Neural cell (in vitro differentiated cells): Measurements from ENCODE around the gene MRPL28. TPM values are rescaled to one million over a fixed set of nuclear protein-coding genes. Genes with fewer than 3 reads are reported as not detected.

Experiments used
- H2AFZ ChIP-seq: fragments of 200-600, 300-800 bp; sonication (generic), shearing (Covaris generic); 2 replicates; pipeline ENCODE4 v1.6.0; 2014; ENCODE audit warnings: low read depth, mild to moderate bottlenecking, antibody characterized with exemption, low read length, moderate library complexity
- H3F3A ChIP-seq: fragments of 200-600 bp; shearing (Covaris generic); 2 replicates; pipeline ENCODE4 v1.6.1; 2016; ENCODE audit warnings: mild to moderate bottlenecking, moderate library complexity, mixed read lengths, antibody characterized with exemption, low read length; ENCODE audit not compliant: insufficient read depth, poor library complexity, severe bottlenecking
- H3K27ac ChIP-seq: fragments of 200-600, 300-800 bp; sonication (generic), shearing (Covaris generic); 2 replicates; pipeline ENCODE4 v1.5.1; 2014; ENCODE audit warnings: mild to moderate bottlenecking, low read length, moderate library complexity
- H3K27me3 ChIP-seq: fragments of 300-800, 200-600 bp; sonication (generic), shearing (Covaris generic); 2 replicates; pipeline ENCODE4 v1.6.0; 2014; ENCODE audit warnings: mild to moderate bottlenecking, low read depth, low read length, moderate library complexity; ENCODE audit not compliant: insufficient read depth
- H3K36me3 ChIP-seq: fragments of 300-800, 200-600 bp; sonication (generic), shearing (Covaris generic); 2 replicates; pipeline ENCODE4 v1.5.1; 2014; ENCODE audit warnings: mild to moderate bottlenecking, antibody characterized with exemption, low read length, moderate library complexity; ENCODE audit not compliant: insufficient read depth
- H3K4me2 ChIP-seq: fragments of 300-800, 200-600 bp; sonication (generic), shearing (Covaris generic); 2 replicates; pipeline ENCODE4 v1.6.0; 2014; ENCODE audit warnings: mild to moderate bottlenecking, low read length
- H3K4me3 ChIP-seq: fragments of 300-800, 200-600 bp; sonication (generic), shearing (Covaris generic); 2 replicates; pipeline ENCODE4 v1.5.1; 2014; ENCODE audit warnings: mild to moderate bottlenecking, low read length, moderate library complexity
- H3K79me2 ChIP-seq: fragments of 200-600 bp; shearing (Covaris generic); replicated peaks from 2 replicates; pipeline ENCODE4 v1.6.0; 2014; ENCODE audit warnings: mild to moderate bottlenecking, low read length, moderate library complexity; ENCODE audit not compliant: insufficient read depth
- H3K9ac ChIP-seq: fragments of 300-800, 200-600 bp; sonication (generic), shearing (Covaris generic); 2 replicates; pipeline ENCODE4 v1.6.1; 2016; ENCODE audit warnings: mild to moderate bottlenecking, low read length, mixed read lengths
- H3K9me2 ChIP-seq: fragments of 200-600 bp; shearing (Covaris generic); 2 replicates; pipeline ENCODE4 v1.6.1; 2016; ENCODE audit warnings: mild to moderate bottlenecking, low read length, mixed read lengths; ENCODE audit not compliant: insufficient read depth
- H3K9me3 ChIP-seq: fragments of 200-600, 300-800 bp; sonication (generic), shearing (Covaris generic); 2 replicates; pipeline ENCODE4 v1.6.1; 2016; ENCODE audit warnings: mild to moderate bottlenecking, mixed run types, low read length, moderate library complexity, mixed read lengths
- H4K20me1 ChIP-seq: fragments of 200-600 bp; shearing (Covaris generic); 2 replicates; pipeline ENCODE4 v1.6.1; 2016; ENCODE audit warnings: mild to moderate bottlenecking, mixed run types; ENCODE audit not compliant: insufficient read depth
- CTCF ChIP-seq: fragments of 450-650 bp; IDR thresholded peaks from 2 replicates; pipeline ENCODE4 v1.5.1; 2014; ENCODE audit warnings: antibody characterized with exemption, mild to moderate bottlenecking, moderate library complexity; ENCODE audit not compliant: poor library complexity, severe bottlenecking
- EP300 ChIP-seq: fragments of 450-650 bp; conservative IDR thresholded peaks from 2 replicates; pipeline ENCODE4 v1.6.1; 2014; ENCODE audit warnings: antibody characterized with exemption, mild to moderate bottlenecking, moderate library complexity; ENCODE audit not compliant: poor library complexity, severe bottlenecking
- EZH2 ChIP-seq: fragments of 200-600, 300-800 bp; shearing (Covaris generic), sonication (generic); IDR thresholded peaks from 2 replicates; pipeline ENCODE4 v1.6.1; 2014; ENCODE audit warnings: antibody characterized with exemption, low read length, borderline replicate concordance, mild to moderate bottlenecking; ENCODE audit not compliant: insufficient read depth, poor library complexity, severe bottlenecking
- MXI1 ChIP-seq: fragments of 450-650 bp; conservative IDR thresholded peaks from 2 replicates; pipeline ENCODE4 v1.6.1; 2014; ENCODE audit warnings: antibody characterized with exemption, mild to moderate bottlenecking; ENCODE audit not compliant: poor library complexity, severe bottlenecking
- POLR2AphosphoS5 ChIP-seq: IDR thresholded peaks from 2 replicates; pipeline ENCODE4 v1.6.1; 2012
- RAD21 ChIP-seq: fragments of 450-650 bp; conservative IDR thresholded peaks from 2 replicates; pipeline ENCODE4 v1.6.1; 2014; ENCODE audit warnings: antibody characterized with exemption, mild to moderate bottlenecking, moderate library complexity
- REST ChIP-seq: IDR thresholded peaks from 2 replicates; pipeline ENCODE4 v1.6.1; 2012; ENCODE audit warnings: borderline replicate concordance
- SMC3 ChIP-seq: fragments of 450-650 bp; conservative IDR thresholded peaks from 2 replicates; pipeline ENCODE4 v1.6.1; 2014; ENCODE audit warnings: antibody characterized with exemption, mild to moderate bottlenecking, moderate library complexity; ENCODE audit not compliant: poor library complexity
- TAF1 ChIP-seq: IDR thresholded peaks from 2 replicates; pipeline ENCODE4 v1.6.1; 2012; ENCODE audit warnings: low read depth
- polyA plus RNA-seq: library from polyadenylated mRNA; depleted of rRNA; stranded (reverse); fragments of >200 nt; gene quantifications from 2 replicates; pipeline ENCODE4 v1.2.3, GENCODE V29; 2014

The MRPL28 gene
- polyA plus RNA-seq, 1 donor from 2014 or later, result 134 TPM

DNA sequence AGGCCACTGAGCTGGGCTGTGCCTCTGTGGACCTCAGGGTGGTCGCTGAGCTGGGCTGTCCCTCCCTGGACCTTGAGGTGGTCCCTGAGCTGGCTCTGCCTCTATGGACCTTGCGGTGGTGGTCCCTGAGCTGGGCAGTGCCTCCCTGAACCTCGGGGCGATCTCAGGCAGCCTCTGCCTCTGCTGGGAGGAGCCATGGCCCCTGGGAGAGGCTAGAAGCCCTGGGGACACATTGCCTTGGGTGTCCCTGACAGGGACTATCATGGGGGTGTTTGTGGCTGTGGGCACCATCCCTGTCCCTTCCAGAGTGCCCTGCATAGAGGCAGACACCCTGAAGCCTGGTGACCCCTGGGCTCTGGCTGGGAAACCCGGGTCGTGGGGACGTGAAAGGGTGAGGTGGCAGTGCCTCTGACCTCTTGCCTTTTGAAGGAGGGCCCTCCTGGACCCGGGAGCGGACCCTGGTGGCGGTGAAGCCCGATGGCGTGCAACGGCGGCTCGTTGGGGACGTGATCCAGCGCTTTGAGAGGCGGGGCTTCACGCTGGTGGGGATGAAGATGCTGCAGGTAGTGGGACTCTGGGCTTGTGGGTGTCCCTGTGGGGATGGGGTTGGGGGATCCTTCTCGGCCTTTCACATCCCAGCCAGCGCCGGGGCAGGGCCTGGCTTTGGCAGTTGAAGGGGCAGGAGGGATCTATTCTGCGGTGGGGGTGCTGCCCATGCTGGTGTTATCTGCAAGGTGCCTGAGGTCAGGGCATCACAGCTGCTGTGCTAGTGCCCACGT, 28.4 kb upstream of the MRPL28 start:
- no peak overlapping the region for H3K4me2 ChIP-seq
- H4K20me1 ChIP-seq, result no peaks in the 10 kb centered on the region
- H3K9ac ChIP-seq, result no peak overlapping the region
- H2AFZ ChIP-seq, result no peak overlapping the region
- H3K9me3 ChIP-seq, result no peaks in the 10 kb centered on the region
- no peaks in the 10 kb centered on the region for H3K36me3 ChIP-seq
- no peak overlapping the region for H3K4me3 ChIP-seq
- H3K27me3 ChIP-seq, result no peaks in the 10 kb centered on the region
- H3K27ac ChIP-seq, result no peak overlapping the region
- no peaks in the 10 kb centered on the region for H3F3A ChIP-seq
- H3K79me2 ChIP-seq, result no peaks in the 10 kb centered on the region
- H3K9me2 ChIP-seq, result no peaks in the 10 kb centered on the region
- no peak for TF ChIP-seq POLR2AphosphoS5
- no peak for TF ChIP-seq EP300
- no peak for TF ChIP-seq RAD21
- TF ChIP-seq REST, result no peak
- no peak for TF ChIP-seq EZH2
- no peak for TF ChIP-seq CTCF
- TF ChIP-seq SMC3, result no peak
- no peak for TF ChIP-seq MXI1
- TF ChIP-seq TAF1, result no peak

GRCh38 chr16:397736-398332, 27.5 kb upstream of the MRPL28 start:
- Histone ChIP-seq H3K27me3 (no peaks in the 10 kb centered on the region), H3K9ac (no peak overlapping the region), H3K9me2 (no peaks in the 10 kb centered on the region), H3K9me3 (no peaks in the 10 kb centered on the region), H3K4me2 (no peak overlapping the region), H3F3A (no peaks in the 10 kb centered on the region), H3K79me2 (no peaks in the 10 kb centered on the region), H3K36me3 (no peaks in the 10 kb centered on the region), H2AFZ (no peak overlapping the region), H3K4me3 (peak overlapping the region; percentile 33), H4K20me1 (no peaks in the 10 kb centered on the region), H3K27ac (no peak overlapping the region)
- no peak for TF ChIP-seq MXI1
- no peak for TF ChIP-seq EZH2
- TF ChIP-seq EP300, result no peak
- no peak for TF ChIP-seq POLR2AphosphoS5
- TF ChIP-seq TAF1, result no peak
- TF ChIP-seq REST, result no peak
- no peak for TF ChIP-seq CTCF
